GM21529 (cell line): Measurements from ENCODE around the gene GGT7.
"Not testable (repeated sequence)": the region's sequence is repeated elsewhere in the genome, so short reads cannot be mapped to it uniquely, and the experiment has no call there.

Experiments
- ATAC-seq: cut with Tn5 transposase; IDR thresholded peaks from one replicate; pipeline ENCODE4 v1.9.1; 2021; ENCODE audit not compliant: unreplicated experiment

The GGT7 gene

GRCh38 chr20:34883809-34884208, 11.2 kb upstream of the GGT7 start:
- ATAC-seq, result no peak

DNA sequence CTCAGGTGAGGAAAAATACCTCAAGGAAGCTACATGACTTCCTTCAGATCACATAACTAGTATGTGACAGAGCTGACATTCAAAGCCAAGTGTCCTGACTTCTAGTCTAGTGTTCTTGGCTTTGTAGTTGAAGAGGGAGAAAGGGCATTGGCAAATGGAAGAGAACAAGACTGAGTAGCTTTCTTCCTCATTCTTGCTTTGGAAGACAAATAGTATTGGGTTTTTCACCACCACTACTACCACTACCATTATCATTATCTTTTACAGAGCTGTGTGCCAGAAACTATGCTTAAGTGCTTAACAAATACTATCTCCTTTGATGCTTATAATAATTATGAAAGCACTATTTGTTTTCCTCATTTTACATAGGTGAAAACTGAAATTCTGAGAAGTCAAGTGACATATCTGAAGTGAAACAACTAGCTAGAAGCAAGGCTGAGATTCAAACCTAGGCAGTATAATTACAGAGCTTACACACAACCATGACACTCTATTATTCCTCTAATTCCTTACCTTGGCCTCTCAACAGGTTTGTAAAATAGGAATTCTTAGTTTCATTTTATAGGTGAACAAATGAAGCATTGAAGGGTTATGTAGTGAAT, 10.5 kb upstream of the GGT7 start:
- no peak for ATAC-seq

DNA sequence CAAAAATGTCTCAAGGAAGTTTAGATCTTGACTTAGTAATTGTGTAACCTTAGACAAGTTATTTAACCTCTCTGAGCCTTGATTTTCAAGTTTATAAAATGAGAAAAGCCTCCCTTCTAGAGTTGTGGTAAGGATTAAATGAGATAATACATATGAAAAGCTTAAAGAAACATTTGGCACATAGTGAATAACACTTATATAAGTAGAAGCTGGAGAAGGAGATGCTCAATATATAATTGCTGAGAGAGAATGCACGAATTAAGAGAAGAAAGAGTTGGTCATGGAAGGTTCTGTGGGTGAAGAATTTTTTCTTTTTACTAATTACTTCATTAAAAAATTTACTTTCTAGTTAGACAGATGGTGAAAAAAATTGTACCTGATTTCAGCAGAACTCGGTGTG, 9.0 kb upstream of the GGT7 start:
- ATAC-seq, result no peak

DNA sequence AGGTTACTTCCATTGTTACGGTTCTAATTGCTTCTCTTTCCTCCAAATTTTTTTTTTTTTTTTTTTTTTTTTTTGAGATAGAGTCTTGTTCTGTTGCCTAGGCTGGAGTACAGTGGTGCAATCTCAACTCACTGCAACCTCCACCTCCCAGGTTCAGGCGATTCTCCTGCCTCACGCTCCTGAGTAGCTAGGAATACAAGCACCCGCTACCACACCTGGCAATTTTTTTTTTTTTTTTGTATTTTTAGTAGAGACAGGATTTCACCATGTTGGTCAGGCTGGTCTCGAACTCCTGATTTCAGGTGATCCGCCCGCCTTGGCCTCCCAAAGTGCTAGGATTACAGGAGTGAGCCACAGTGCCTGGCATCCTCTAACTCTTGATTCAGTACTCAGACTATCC, 8.3 kb upstream of the GGT7 start:
- not testable (repeated sequence) for ATAC-seq

- no peak for ATAC-seq
Measured at GRCh38 chr20:34880215-34880850, 7.7 kb upstream of the GGT7 start.

DNA sequence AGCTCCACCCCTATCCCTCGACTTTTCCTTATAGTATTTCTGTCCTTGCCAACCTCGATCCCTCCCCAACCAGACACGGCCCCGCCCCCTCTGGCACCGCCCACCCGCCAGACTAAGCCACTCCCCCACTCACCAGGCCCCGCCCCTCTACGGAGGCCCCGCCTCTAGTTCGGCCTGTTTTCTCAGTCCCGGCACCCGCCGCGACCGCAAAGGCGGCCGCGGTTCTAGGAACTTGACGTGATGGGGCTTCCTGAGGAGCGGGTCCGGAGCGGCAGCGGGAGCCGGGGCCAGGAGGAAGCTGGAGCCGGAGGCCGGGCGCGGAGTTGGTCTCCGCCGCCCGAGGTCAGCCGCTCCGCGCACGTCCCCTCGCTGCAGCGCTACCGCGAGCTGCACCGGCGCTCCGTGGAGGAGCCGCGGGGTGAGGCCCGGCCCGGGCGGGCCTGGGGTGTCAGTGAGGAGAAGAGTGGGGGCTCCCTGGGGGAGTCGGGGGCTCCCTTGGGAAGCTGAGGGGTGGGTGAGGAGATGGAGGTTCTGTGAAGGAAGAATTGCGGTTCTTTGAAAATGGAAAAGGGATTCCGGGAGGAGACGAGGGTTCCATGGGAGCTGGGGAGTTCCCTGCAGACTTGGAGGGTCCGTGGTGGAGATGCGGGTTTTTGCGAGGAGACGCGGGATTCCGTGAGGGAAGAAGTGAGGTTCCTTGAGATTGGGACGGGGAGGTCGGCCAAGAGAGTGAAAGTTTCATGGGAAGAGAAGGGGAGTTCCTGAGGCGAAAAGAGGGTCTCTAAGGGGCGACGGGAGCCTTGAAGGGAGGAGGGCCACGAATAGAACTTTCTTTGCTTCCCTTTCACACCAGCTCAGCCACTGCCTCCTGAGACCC, 4.0 kb upstream of the GGT7 start, which contains the start of gene ACSS2:
Gene ACSS2, plus strand, starts transcription at position 207 of the 877 bp plus-strand sequence. Its CDS starts 34 bp downstream, at position 241.
- ATAC-seq, result peak; percentile 34

DNA sequence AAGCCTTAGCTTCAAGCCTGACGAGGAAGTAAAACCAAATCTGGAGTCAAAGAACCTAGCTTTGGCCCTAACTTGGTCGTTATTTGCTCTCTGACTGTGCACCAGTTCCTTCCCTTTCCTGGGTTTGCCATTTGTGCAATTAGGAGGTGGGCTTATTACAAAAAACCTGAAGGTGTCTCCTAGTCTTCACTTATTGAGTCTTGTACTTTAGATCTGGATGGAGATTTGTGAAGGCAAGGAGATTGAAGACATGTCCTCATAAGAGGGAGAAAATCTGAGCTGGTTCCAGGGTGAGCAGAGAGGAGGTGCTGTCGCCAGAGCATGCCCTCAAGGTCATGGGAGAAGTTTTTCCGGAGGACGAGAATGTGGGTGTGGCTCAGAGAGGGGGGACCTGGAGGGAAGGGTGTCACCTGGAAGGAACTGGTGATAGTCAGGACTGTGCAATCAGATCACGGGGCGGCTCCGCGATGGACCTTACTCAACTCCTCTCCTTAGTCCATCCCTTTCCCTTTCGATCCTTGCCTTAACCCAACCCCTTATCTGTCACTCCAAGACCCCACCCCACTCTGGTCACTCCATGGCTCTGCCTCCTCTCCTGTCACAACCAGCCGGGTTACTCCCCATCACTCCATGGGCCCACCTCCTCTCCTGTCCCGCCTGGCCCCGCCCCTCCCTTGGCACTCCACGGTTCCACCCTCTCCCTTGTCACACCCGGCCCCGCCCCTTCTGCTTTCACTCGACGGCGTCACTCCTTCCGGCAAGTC, 3.2 kb upstream of the GGT7 start:
- peak; percentile 71 for ATAC-seq

DNA sequence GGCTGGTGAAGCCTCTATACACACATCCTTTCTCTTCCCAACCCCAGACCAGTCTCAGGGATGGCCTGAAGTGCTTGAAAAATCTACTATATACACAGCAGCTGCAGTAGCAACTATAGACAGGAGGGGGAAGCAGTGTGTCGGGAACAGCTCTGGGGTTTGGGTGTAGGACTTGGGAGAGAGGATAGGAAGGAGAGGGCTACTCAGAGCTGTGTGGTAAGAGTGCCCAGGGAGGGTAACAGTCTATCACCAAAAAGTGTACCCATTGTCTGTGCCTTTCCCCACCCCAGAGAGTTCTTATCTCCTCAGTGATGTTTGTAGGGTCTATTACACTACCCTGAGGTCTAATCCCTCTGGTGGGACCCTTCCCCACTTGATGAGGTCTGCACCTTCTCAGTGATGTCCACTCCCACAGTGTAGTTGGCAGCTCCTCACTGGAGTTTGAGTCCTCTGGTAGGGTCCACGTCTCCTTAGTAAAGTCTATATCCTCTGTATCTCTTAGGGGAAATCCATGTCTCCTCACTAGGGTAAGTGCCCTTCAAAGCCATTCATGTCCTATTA, 1.5 kb upstream of the GGT7 start:
- ATAC-seq, result no peak

- no peak for ATAC-seq
Measured at GRCh38 chr20:34873583-34874093, 982 bp upstream of the GGT7 start.

DNA sequence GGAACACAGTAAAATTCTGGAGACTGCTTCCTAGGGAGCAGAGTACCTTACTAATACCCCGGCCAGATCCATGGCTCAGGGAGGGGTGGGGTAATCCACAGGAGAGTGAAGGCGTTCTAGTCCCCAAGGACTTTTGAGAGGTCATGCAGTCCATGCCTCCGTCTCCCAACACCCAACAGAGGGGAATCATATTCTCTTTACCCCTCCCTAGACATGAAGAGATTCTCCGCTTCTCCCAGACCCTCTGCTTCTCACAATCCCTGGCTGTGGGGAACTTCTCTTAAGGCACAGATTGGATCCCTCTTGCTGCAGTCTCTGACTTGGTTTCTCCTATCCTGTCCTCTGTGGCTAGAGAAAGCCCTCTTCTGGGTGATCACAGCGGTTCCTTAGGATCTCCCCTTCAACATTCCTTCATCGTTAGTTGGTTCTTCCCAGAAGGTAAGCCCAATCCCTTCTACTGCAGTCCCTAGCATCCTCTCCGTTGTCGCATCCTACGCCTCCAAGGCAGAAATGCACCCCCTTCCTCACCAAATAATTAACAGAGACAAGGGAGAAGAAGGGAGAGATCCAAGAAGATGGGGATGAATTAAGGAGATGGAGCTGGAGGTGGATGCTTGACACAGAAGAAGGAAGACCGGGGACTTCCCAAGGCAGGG, 562 bp downstream of the GGT7 start:
- no peak for ATAC-seq

- ATAC-seq, result no peak
Measured at GRCh38 chr20:34871320-34871926, 1.2 kb downstream of the GGT7 start.

DNA sequence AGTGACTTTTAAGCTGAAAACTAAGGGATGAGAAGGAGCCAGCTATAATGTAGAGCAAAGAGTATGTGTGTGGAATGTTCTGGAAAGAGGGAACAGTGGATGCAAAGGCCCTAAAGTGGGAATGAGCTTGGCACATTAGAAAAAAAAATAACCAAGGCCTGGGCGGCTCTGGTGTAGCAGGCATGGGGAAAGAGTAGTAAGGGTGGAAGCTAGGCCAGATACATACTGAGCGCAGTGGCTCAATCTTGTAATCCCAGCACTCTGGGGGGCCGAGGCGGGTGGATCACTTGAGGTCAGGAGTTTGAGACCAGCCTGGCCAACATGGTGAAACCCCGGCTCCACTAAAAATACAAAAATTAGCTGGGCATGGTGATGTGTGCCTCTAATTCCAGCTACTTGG, 8.4 kb downstream of the GGT7 start:
- no peak for ATAC-seq

- no peak for ATAC-seq
Measured at GRCh38 chr20:34863421-34863965, 9.2 kb downstream of the GGT7 start.

DNA sequence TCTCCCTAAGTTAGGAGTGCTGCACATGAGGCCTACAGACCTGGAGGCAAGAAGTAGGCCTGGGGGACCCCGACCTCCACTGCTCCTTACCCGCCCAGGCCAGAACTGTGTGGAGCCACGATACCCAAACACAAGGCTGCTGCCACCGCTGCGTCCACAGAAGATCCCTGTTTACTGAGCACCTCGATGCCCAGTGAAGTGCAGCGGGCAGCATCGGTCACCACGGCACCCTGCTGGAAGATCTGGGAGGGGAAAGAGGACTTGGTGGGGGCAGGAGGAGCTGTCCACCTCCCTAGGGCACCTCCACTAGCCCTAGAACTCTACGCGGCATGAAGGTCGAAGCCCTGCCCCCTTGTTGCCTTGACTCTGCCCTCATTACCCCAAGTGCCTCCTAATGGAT, 9.9 kb downstream of the GGT7 start:
- no peak for ATAC-seq

DNA sequence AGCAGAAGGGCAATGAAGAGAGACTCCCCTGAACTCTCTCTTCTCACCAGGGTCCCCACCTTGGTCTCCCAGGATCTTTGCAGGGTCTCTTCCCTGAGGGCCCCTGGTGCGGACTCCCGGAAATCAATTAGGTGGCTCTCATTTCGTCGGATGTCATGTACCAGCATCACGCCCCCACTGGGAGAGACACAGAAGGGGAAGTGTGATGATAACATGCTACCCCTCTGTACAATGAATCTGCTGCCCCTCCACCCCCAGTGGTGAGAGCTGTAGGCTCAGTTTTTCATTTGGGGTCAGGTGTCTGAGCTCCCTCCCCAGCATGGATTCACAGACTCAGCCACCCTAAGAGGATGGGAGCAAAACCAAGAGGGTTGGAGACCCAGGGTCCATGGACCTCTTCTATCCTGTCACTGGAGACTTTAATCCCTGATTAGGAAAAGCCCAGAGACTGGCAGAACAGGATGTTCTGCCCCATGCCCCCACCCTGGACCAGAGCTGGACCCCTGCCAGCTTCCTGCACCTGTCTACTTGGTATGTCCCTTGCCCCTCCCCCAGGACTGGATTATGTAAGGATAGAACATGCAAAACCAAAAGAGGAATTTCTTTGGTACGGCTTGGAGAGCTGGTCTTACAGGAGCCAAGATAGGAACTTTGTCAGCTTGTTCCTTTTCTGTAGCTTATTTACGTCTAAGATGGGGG, 11.1 kb downstream of the GGT7 start:
- ATAC-seq, result no peak

- no peak for ATAC-seq
Measured at GRCh38 chr20:34859826-34860545, 12.7 kb downstream of the GGT7 start.

GRCh38 chr20:34859367-34859766, 13.3 kb downstream of the GGT7 start:
- no peak for ATAC-seq

GRCh38 chr20:34852298-34852697, 20.4 kb downstream of the GGT7 start:
- no peak for ATAC-seq
